Liver (tissue), 9 donors: ENCODE results near the gene KCTD19. TPM values are rescaled to one million over a fixed set of nuclear protein-coding genes. Genes with fewer than 3 reads are reported as not detected.

Source experiments
- DNase-seq: peaks from one replicate; pipeline ENCODE4 v3.0.0-alpha.2; 2017; ENCODE audit warnings: low spot score
- H3K27ac ChIP-seq, 2 donors: one replicate each; pipeline ENCODE4 v1.7.0; 2013; ENCODE audit warnings: inconsistent platforms in 2 of 2, low read length in 2 of 2, control low read depth in 1 of 2, low read depth in 1 of 2, mild to moderate bottlenecking in 1 of 2
- H3K27me3 ChIP-seq, 4 donors: one replicate each; pipeline versions ENCODE4 v1.6.1 to v1.7.0; 2013; ENCODE audit warnings: low read length in 3 of 4, inconsistent platforms in 1 of 4, mild to moderate bottlenecking in 1 of 4, moderate library complexity in 1 of 4; ENCODE audit not compliant: control insufficient read depth in 4 of 4, insufficient read depth in 4 of 4
- H3K36me3 ChIP-seq, 4 donors: one replicate each; pipeline versions ENCODE4 v1.6.1 to v1.7.0; 2013; ENCODE audit warnings: low read length in 3 of 4, mild to moderate bottlenecking in 3 of 4, low read depth in 1 of 4, moderate library complexity in 1 of 4; ENCODE audit not compliant: control insufficient read depth in 4 of 4, insufficient read depth in 3 of 4
- H3K4me1 ChIP-seq, 4 donors: one replicate each; pipeline versions ENCODE4 v1.6.1 to v1.7.0; 2013; ENCODE audit warnings: low read length in 3 of 4, mild to moderate bottlenecking in 3 of 4, moderate library complexity in 1 of 4; ENCODE audit not compliant: control insufficient read depth in 4 of 4, insufficient read depth in 4 of 4
- H3K4me3 ChIP-seq, 3 donors: one replicate each; pipeline versions ENCODE4 v1.6.1 to v1.7.0; 2013; ENCODE audit warnings: low read length in 3 of 3, control low read depth in 1 of 3, low read depth in 1 of 3, mild to moderate bottlenecking in 1 of 3
- H3K9ac ChIP-seq, 2 donors: one replicate each; pipeline ENCODE4 v1.7.0; 2013; ENCODE audit warnings: low read length in 2 of 2, mild to moderate bottlenecking in 2 of 2, moderate library complexity in 2 of 2, control low read depth in 1 of 2, low read depth in 1 of 2
- H3K9me3 ChIP-seq, 4 donors: one replicate each; pipeline versions ENCODE4 v1.6.1 to v1.7.0; 2013; ENCODE audit warnings: low read length in 3 of 4; ENCODE audit not compliant: control insufficient read depth in 4 of 4
- ATF3 ChIP-seq: IDR thresholded peaks from 2 replicates; pipeline ENCODE4 v1.6.1; 2016; ENCODE audit warnings: antibody characterized with exemption
- EGR1 ChIP-seq, 2 donors: IDR thresholded peaks; 2 replicates each; pipeline ENCODE4 v1.6.1; 2016 to 2018; ENCODE audit warnings: antibody characterized with exemption in 2 of 2, low read depth in 2 of 2
- FOXA1 ChIP-seq: IDR thresholded peaks from 2 replicates; pipeline ENCODE4 v1.6.1; 2016; ENCODE audit warnings: antibody characterized with exemption
- FOXA2 ChIP-seq: IDR thresholded peaks from 2 replicates; pipeline ENCODE4 v1.6.1; 2016; ENCODE audit warnings: antibody characterized with exemption
- GABPA ChIP-seq, 2 donors: IDR thresholded peaks in 1 of 2; conservative IDR thresholded peaks in 1 of 2; 2 replicates each; pipeline ENCODE4 v1.6.1; 2016; ENCODE audit warnings: antibody characterized with exemption in 2 of 2, mild to moderate bottlenecking in 1 of 2, moderate library complexity in 1 of 2
- HNF4A ChIP-seq, 2 donors: conservative IDR thresholded peaks; 2 replicates each; pipeline ENCODE4 v1.6.1; 2016; ENCODE audit warnings: antibody characterized with exemption in 2 of 2, mild to moderate bottlenecking in 2 of 2
- HNF4G ChIP-seq: IDR thresholded peaks from 2 replicates; pipeline ENCODE4 v1.6.1; 2016; ENCODE audit warnings: antibody characterized with exemption
- JUND ChIP-seq, 2 donors: IDR thresholded peaks; 2 replicates each; pipeline ENCODE4 v1.6.1; 2016; ENCODE audit warnings: antibody characterized with exemption in 2 of 2
- MAX ChIP-seq: IDR thresholded peaks from 2 replicates; pipeline ENCODE4 v1.6.1; 2016; ENCODE audit warnings: antibody characterized with exemption
- RAD21 ChIP-seq, 2 donors: IDR thresholded peaks; 2 replicates each; pipeline ENCODE4 v1.6.1; 2016; ENCODE audit warnings: antibody characterized with exemption in 2 of 2, mild to moderate bottlenecking in 2 of 2
- RXRA ChIP-seq, 2 donors: IDR thresholded peaks; 2 replicates each; pipeline ENCODE4 v1.6.1; 2017 to 2018; ENCODE audit warnings: antibody characterized with exemption in 2 of 2, mild to moderate bottlenecking in 1 of 2
- SP1 ChIP-seq: IDR thresholded peaks from 2 replicates; pipeline ENCODE4 v1.6.1; 2018; ENCODE audit warnings: antibody characterized with exemption, mild to moderate bottlenecking
- YY1 ChIP-seq: IDR thresholded peaks from 2 replicates; pipeline ENCODE4 v1.6.1; 2016; ENCODE audit warnings: antibody characterized with exemption, mild to moderate bottlenecking
- ZBTB33 ChIP-seq: IDR thresholded peaks from 2 replicates; pipeline ENCODE4 v1.6.1; 2016; ENCODE audit warnings: antibody characterized with exemption
- WGBS: extraction: QIAGEN DNeasy Blood & Tissue Kit; methylation state at CpG from one replicate; pipeline ENCODE4 v1.1.7; 2013; 5-methylcytosine and 5-hydroxymethylcytosine counted together
- polyA plus RNA-seq, 2 donors: library from polyadenylated mRNA; stranded (reverse) in 1 of 2; unstranded in 1 of 2; fragments of 200-250 nt in 1 of 2; fragments of >200 nt in 1 of 2; fragmentation: Nextera tagmentation in 1 of 2; extraction: Ambion mirVana in 1 of 2; gene quantifications; one replicate each; pipeline versions ENCODE4 v1.2.1 to v1.2.3, GENCODE V29; 2013 to 2015
- total RNA-seq, 2 donors: library from RNA; depleted of rRNA; stranded (reverse); fragments of >200 nt; gene quantifications; one replicate each; pipeline ENCODE4 v1.2.3, GENCODE V29; 2014
- TF ChIP-seq, protein P1 (sequence below): fragments of 150-350 bp; IDR thresholded peaks from 2 replicates; pipeline ENCODE4 v1.5.1; 2017; ENCODE audit warnings: improper control_type of control experiment, low read depth, low read length; ENCODE audit not compliant: missing input control
- TF ChIP-seq, protein P2 (sequence below): IDR thresholded peaks from 2 replicates; pipeline ENCODE4 v1.6.1; 2016; ENCODE audit warnings: antibody characterized with exemption, mild to moderate bottlenecking
- donor health status: healthy.
- donor health status: healthy.
- donor health status: healthy.
- donor health status: healthy.
- donor health status: healthy.

The KCTD19 gene
- total and polyA plus RNA-seq, 4 donors = 0.28 TPM; not detected in 3

DNA sequence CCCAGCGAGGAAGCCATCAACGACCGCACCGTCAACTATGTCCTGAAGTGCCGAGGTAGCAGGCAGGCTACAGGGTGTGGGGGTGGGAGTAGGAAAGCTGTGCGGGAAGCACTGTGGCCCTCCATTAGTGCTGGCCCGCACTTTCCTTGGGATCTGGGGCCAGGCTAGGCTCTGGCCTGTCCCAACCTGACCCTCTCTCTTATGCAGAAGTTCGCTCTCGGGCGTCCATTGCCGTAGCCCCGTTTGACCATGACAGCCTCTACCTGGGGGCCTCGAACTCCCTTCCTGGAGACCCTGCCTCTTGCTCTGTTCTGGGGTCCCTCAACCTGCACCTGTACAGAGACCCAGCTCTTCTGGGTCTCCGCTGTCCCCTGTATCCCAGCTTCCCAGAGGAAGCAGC is 38.6 kb downstream of the KCTD19 start:
- Histone ChIP-seq H3K27ac (no peak overlapping the region), H3K9ac (no peak overlapping the region), H3K9me3 (no peaks in the 10 kb centered on the region), H3K36me3 (no peaks in the 10 kb centered on the region), H3K4me3 (no peak overlapping the region), H3K27me3 (no peaks in the 10 kb centered on the region), H3K4me1 (peaks cover 0 to 2% (median 0%) of the 10 kb centered on the region in 4 donors)
- TF ChIP-seq RXRA (IDR thresholded peaks at IDR 0.05) (no peak), EGR1 (IDR thresholded peaks at IDR 0.05; ENCODE audit: low read depth in 2 of 2) (no peak), ATF3 (no peak), HNF4A (conservative IDR thresholded peaks at IDR 0.05) (no peak), SP1 (no peak), MAX (no peak), ZBTB33 (no peak), FOXA1 (no peak), FOXA2 (no peak), RAD21 (IDR thresholded peaks at IDR 0.05) (no peak), GABPA (IDR thresholded peaks at IDR 0.05 in 1 of 2, conservative IDR thresholded peaks at IDR 0.05 in 1 of 2) (no peak), JUND (IDR thresholded peaks at IDR 0.05) (no peak), YY1 (no peak), HNF4G (no peak)
- TF ChIP-seq, protein P1, sequence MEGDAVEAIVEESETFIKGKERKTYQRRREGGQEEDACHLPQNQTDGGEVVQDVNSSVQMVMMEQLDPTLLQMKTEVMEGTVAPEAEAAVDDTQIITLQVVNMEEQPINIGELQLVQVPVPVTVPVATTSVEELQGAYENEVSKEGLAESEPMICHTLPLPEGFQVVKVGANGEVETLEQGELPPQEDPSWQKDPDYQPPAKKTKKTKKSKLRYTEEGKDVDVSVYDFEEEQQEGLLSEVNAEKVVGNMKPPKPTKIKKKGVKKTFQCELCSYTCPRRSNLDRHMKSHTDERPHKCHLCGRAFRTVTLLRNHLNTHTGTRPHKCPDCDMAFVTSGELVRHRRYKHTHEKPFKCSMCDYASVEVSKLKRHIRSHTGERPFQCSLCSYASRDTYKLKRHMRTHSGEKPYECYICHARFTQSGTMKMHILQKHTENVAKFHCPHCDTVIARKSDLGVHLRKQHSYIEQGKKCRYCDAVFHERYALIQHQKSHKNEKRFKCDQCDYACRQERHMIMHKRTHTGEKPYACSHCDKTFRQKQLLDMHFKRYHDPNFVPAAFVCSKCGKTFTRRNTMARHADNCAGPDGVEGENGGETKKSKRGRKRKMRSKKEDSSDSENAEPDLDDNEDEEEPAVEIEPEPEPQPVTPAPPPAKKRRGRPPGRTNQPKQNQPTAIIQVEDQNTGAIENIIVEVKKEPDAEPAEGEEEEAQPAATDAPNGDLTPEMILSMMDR = no peak
- TF ChIP-seq, protein P2, sequence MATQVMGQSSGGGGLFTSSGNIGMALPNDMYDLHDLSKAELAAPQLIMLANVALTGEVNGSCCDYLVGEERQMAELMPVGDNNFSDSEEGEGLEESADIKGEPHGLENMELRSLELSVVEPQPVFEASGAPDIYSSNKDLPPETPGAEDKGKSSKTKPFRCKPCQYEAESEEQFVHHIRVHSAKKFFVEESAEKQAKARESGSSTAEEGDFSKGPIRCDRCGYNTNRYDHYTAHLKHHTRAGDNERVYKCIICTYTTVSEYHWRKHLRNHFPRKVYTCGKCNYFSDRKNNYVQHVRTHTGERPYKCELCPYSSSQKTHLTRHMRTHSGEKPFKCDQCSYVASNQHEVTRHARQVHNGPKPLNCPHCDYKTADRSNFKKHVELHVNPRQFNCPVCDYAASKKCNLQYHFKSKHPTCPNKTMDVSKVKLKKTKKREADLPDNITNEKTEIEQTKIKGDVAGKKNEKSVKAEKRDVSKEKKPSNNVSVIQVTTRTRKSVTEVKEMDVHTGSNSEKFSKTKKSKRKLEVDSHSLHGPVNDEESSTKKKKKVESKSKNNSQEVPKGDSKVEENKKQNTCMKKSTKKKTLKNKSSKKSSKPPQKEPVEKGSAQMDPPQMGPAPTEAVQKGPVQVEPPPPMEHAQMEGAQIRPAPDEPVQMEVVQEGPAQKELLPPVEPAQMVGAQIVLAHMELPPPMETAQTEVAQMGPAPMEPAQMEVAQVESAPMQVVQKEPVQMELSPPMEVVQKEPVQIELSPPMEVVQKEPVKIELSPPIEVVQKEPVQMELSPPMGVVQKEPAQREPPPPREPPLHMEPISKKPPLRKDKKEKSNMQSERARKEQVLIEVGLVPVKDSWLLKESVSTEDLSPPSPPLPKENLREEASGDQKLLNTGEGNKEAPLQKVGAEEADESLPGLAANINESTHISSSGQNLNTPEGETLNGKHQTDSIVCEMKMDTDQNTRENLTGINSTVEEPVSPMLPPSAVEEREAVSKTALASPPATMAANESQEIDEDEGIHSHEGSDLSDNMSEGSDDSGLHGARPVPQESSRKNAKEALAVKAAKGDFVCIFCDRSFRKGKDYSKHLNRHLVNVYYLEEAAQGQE = no peak
- no peak for DNase-seq
- 96% methylated on average over 14 of the region's 14 CpGs for WGBS
